GM23338 (cell line): ENCODE data around the gene SLC16A7. TPM values are rescaled to one million over a fixed set of nuclear protein-coding genes. Genes with fewer than 3 reads are reported as not detected.

ENCODE experiments used
- ATAC-seq: fragments of 200-7000 bp; cut with Tn5 transposase; 3 replicates; pipeline ENCODE4 v1.9.1; 2020
- DNase-seq: peaks from one replicate; pipeline ENCODE4 v3.0.0-alpha.2; 2015; ENCODE audit warnings: low spot score
- H2AFZ ChIP-seq: fragments of 200-600 bp; sonication (generic); 2 replicates; pipeline ENCODE4 v1.8.0; 2016; ENCODE audit warnings: antibody characterized with exemption, mild to moderate bottlenecking, moderate library complexity
- H3F3A ChIP-seq: fragments of 200-600 bp; sonication (generic); replicated peaks from 2 replicates; pipeline ENCODE4 v1.8.0; 2017; ENCODE audit warnings: antibody characterized with exemption, mixed run types, low read depth
- H3K27ac ChIP-seq: fragments of 200-600 bp; sonication (generic); 2 replicates; pipeline ENCODE4 v1.6.1; 2016; ENCODE audit warnings: low read depth
- H3K27me3 ChIP-seq: fragments of 200-600 bp; sonication (generic); 2 replicates; pipeline ENCODE4 v1.8.0; 2016; ENCODE audit warnings: mild to moderate bottlenecking, mixed run types, moderate library complexity; ENCODE audit not compliant: insufficient read depth
- H3K36me3 ChIP-seq: fragments of 200-600 bp; sonication (generic); 2 replicates; pipeline ENCODE4 v1.8.0; 2016; ENCODE audit warnings: mild to moderate bottlenecking; ENCODE audit not compliant: insufficient read depth
- H3K4me1 ChIP-seq: fragments of 200-600 bp; sonication (generic); 2 replicates; pipeline ENCODE4 v1.8.0; 2016; ENCODE audit warnings: mild to moderate bottlenecking, moderate library complexity; ENCODE audit not compliant: insufficient read depth
- H3K4me2 ChIP-seq: fragments of 200-600 bp; sonication (generic); 2 replicates; pipeline ENCODE4 v1.7.1; 2017; ENCODE audit warnings: mixed run types
- H3K4me3 ChIP-seq: fragments of 200-600 bp; sonication (generic); 2 replicates; pipeline ENCODE4 v1.6.1; 2016; ENCODE audit warnings: mixed run types
- H3K79me2 ChIP-seq: fragments of 200-600 bp; sonication (generic); replicated peaks from 2 replicates; pipeline ENCODE4 v1.8.0; 2017; ENCODE audit warnings: mild to moderate bottlenecking; ENCODE audit not compliant: insufficient read depth
- H3K9me2 ChIP-seq: fragments of 200-600 bp; sonication (generic); 2 replicates; pipeline ENCODE4 v1.8.0; 2017; ENCODE audit not compliant: insufficient read depth
- H4K20me1 ChIP-seq: fragments of 200-600 bp; sonication (generic); replicated peaks from 2 replicates; pipeline ENCODE4 v1.8.0; 2017; ENCODE audit warnings: mild to moderate bottlenecking; ENCODE audit not compliant: insufficient read depth
- H3K27ac Mint-ChIP-seq: 2 replicates; pipeline ENCODE4 v1.8.0; 2020; ENCODE audit warnings: inconsistent platforms, mild to moderate bottlenecking, moderate library complexity, mixed read lengths
- H3K27me3 Mint-ChIP-seq: 3 replicates; pipeline ENCODE4 v1.8.0; 2022; ENCODE audit warnings: low read depth, mild to moderate bottlenecking, moderate library complexity, mixed read lengths, inconsistent platforms; ENCODE audit not compliant: insufficient read depth, poor library complexity
- H3K36me3 Mint-ChIP-seq: 3 replicates; pipeline ENCODE4 v1.8.0; 2021; ENCODE audit warnings: low read depth, mild to moderate bottlenecking, inconsistent platforms, moderate library complexity, mixed read lengths
- H3K4me1 Mint-ChIP-seq: 3 replicates; pipeline ENCODE4 v1.8.0; 2020; ENCODE audit warnings: mild to moderate bottlenecking, inconsistent platforms, mixed read lengths
- H3K4me3 Mint-ChIP-seq: 3 replicates; pipeline ENCODE4 v1.8.0; 2021; ENCODE audit warnings: moderate library complexity, mild to moderate bottlenecking, inconsistent platforms, mixed read lengths
- H3K9me3 Mint-ChIP-seq: 3 replicates; pipeline ENCODE4 v1.8.0; 2020; ENCODE audit warnings: moderate library complexity, mild to moderate bottlenecking, inconsistent platforms, mixed read lengths
- CREB1 ChIP-seq: fragments of 250-450 bp; sonication (Bioruptor Pico); IDR thresholded peaks from 2 replicates; pipeline ENCODE4 v1.5.0; 2020; ENCODE audit warnings: low read depth, mild to moderate bottlenecking, moderate library complexity
- CTCF ChIP-seq, 2 experiments: fragments of 200-600 bp in 1 of 2; sonication (generic) in 1 of 2; conservative IDR thresholded peaks; 2 replicates each; pipeline versions ENCODE4 v1.5.1 to v1.6.1; 2016 to 2017; ENCODE audit warnings: antibody characterized with exemption in 2 of 2, low read depth in 2 of 2, mild to moderate bottlenecking in 2 of 2, moderate library complexity in 1 of 2
- ETS1 ChIP-seq: IDR thresholded peaks from 2 replicates; pipeline ENCODE4 v1.6.1; 2016; ENCODE audit warnings: antibody characterized with exemption
- EZH2 ChIP-seq: fragments of 200-600 bp; sonication (generic); IDR thresholded peaks from one replicate; pipeline ENCODE4 v1.8.0; 2017; ENCODE audit warnings: antibody characterized with exemption, mild to moderate bottlenecking, low read depth; ENCODE audit not compliant: unreplicated experiment
- EZH2phosphoT487 ChIP-seq: fragments of 200-600 bp; sonication (generic); IDR thresholded peaks from one replicate; pipeline ENCODE4 v1.8.1; 2018; ENCODE audit warnings: antibody characterized with exemption; ENCODE audit not compliant: unreplicated experiment
- JUNB ChIP-seq: IDR thresholded peaks from one replicate; pipeline ENCODE4 v1.6.1; 2016; ENCODE audit warnings: antibody characterized with exemption; ENCODE audit not compliant: unreplicated experiment
- NANOG ChIP-seq: IDR thresholded peaks from 2 replicates; pipeline ENCODE4 v1.6.1; 2016; ENCODE audit warnings: antibody characterized with exemption, borderline replicate concordance
- POLR2AphosphoS5 ChIP-seq: IDR thresholded peaks from 2 replicates; pipeline ENCODE4 v1.6.1; 2016; ENCODE audit warnings: antibody characterized with exemption, low read depth
- REST ChIP-seq: IDR thresholded peaks from one replicate; pipeline ENCODE4 v1.6.1; 2018; ENCODE audit warnings: antibody characterized with exemption; ENCODE audit not compliant: unreplicated experiment
- STAT1 ChIP-seq: IDR thresholded peaks from one replicate; pipeline ENCODE4 v1.6.1; 2016; ENCODE audit warnings: antibody characterized with exemption; ENCODE audit not compliant: unreplicated experiment
- ZNF114 ChIP-seq: fragments of 250-450 bp; sonication (Bioruptor Pico); IDR thresholded peaks from 2 replicates; pipeline ENCODE4 v1.5.0; 2020; ENCODE audit warnings: mild to moderate bottlenecking, moderate library complexity
- ZNF331 ChIP-seq: fragments of 250-450 bp; sonication (Bioruptor Pico); IDR thresholded peaks from 2 replicates; pipeline ENCODE4 v1.5.0; 2020; ENCODE audit warnings: low read depth, mild to moderate bottlenecking, moderate library complexity
- polyA plus RNA-seq: library from polyadenylated mRNA; unstranded; fragments of >200 nt; fragmentation: Nextera tagmentation; extraction: Ambion mirVana; gene quantifications from 2 replicates; pipeline ENCODE4 v1.2.1, GENCODE V29; 2016
- total RNA-seq: library from RNA; depleted of rRNA; stranded (reverse); fragments of >200 nt; shearing (Covaris generic); gene quantifications from 2 replicates; pipeline ENCODE4 v1.2.3, GENCODE V29; 2014
- TF ChIP-seq, protein P1 (sequence below): fragments of 250-450 bp; sonication (Bioruptor Pico); IDR thresholded peaks from 2 replicates; pipeline ENCODE4 v1.5.0; 2020; ENCODE audit warnings: mild to moderate bottlenecking, moderate library complexity

SLC16A7 gene
- total and polyA plus RNA-seq, 2 experiments from 2014 or later: 2.8 to 4.3 TPM

GRCh38 chr12:59744564-59744963 is 148.7 kb downstream of the SLC16A7 start:
- H3K4me3 Mint-ChIP-seq: no peak overlapping the region
- H3K27me3 Mint-ChIP-seq: no peaks in the 10 kb centered on the region
- Histone ChIP-seq H3K4me3 (no peak overlapping the region), H3F3A (no peaks in the 10 kb centered on the region), H3K4me2 (no peak overlapping the region), H2AFZ (no peak overlapping the region), H3K27me3 (no peaks in the 10 kb centered on the region), H3K79me2 (no peaks in the 10 kb centered on the region), H3K36me3 (no peaks in the 10 kb centered on the region; the same call in 1 of the 2 replicates), H3K4me1 (peaks cover 4% of the 10 kb centered on the region; the same call in 1 of the 2 replicates), H3K27ac (no peak overlapping the region), H3K9me2 (no peaks in the 10 kb centered on the region; the same call in 1 of the 2 replicates), H4K20me1 (no peaks in the 10 kb centered on the region)
- no peak overlapping the region; the same call in 1 of the 2 replicates for H3K27ac Mint-ChIP-seq
- DNase-seq: no peak
- H3K36me3 Mint-ChIP-seq: peaks cover 2% of the 10 kb centered on the region; the same call in 1 of the 3 replicates
- TF ChIP-seq NANOG (no peak), EZH2 (no peak), CREB1 (CRISPR knock-in tag) (no peak), ETS1 (no peak), ZNF114 (CRISPR knock-in tag) (no peak), POLR2AphosphoS5 (no peak), JUNB (no peak), STAT1 (no peak), CTCF (conservative IDR thresholded peaks at IDR 0.05; ENCODE audit: low read depth in 2 of 2) (no peak), REST (no peak), EZH2phosphoT487 (no peak), ZNF331 (no peak)
- TF ChIP-seq, protein P1, sequence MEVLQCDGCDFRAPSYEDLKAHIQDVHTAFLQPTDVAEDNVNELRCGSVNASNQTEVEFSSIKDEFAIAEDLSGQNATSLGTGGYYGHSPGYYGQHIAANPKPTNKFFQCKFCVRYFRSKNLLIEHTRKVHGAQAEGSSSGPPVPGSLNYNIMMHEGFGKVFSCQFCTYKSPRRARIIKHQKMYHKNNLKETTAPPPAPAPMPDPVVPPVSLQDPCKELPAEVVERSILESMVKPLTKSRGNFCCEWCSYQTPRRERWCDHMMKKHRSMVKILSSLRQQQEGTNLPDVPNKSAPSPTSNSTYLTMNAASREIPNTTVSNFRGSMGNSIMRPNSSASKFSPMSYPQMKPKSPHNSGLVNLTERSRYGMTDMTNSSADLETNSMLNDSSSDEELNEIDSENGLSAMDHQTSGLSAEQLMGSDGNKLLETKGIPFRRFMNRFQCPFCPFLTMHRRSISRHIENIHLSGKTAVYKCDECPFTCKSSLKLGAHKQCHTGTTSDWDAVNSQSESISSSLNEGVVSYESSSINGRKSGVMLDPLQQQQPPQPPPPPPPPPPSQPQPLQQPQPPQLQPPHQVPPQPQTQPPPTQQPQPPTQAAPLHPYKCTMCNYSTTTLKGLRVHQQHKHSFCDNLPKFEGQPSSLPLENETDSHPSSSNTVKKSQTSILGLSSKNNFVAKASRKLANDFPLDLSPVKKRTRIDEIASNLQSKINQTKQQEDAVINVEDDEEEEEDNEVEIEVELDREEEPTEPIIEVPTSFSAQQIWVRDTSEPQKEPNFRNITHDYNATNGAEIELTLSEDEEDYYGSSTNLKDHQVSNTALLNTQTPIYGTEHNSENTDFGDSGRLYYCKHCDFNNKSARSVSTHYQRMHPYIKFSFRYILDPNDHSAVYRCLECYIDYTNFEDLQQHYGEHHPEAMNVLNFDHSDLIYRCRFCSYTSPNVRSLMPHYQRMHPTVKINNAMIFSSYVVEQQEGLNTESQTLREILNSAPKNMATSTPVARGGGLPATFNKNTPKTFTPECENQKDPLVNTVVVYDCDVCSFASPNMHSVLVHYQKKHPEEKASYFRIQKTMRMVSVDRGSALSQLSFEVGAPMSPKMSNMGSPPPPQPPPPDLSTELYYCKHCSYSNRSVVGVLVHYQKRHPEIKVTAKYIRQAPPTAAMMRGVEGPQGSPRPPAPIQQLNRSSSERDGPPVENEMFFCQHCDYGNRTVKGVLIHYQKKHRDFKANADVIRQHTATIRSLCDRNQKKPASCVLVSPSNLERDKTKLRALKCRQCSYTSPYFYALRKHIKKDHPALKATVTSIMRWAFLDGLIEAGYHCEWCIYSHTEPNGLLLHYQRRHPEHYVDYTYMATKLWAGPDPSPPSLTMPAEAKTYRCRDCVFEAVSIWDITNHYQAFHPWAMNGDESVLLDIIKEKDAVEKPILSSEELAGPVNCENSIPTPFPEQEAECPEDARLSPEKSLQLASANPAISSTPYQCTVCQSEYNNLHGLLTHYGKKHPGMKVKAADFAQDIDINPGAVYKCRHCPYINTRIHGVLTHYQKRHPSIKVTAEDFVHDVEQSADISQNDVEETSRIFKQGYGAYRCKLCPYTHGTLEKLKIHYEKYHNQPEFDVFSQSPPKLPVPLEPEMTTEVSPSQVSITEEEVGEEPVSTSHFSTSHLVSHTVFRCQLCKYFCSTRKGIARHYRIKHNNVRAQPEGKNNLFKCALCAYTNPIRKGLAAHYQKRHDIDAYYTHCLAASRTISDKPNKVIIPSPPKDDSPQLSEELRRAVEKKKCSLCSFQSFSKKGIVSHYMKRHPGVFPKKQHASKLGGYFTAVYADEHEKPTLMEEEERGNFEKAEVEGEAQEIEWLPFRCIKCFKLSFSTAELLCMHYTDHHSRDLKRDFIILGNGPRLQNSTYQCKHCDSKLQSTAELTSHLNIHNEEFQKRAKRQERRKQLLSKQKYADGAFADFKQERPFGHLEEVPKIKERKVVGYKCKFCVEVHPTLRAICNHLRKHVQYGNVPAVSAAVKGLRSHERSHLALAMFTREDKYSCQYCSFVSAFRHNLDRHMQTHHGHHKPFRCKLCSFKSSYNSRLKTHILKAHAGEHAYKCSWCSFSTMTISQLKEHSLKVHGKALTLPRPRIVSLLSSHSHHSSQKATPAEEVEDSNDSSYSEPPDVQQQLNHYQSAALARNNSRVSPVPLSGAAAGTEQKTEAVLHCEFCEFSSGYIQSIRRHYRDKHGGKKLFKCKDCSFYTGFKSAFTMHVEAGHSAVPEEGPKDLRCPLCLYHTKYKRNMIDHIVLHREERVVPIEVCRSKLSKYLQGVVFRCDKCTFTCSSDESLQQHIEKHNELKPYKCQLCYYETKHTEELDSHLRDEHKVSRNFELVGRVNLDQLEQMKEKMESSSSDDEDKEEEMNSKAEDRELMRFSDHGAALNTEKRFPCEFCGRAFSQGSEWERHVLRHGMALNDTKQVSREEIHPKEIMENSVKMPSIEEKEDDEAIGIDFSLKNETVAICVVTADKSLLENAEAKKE (CRISPR knock-in tag): no peak
- no peak for ATAC-seq
- H3K4me1 Mint-ChIP-seq: peaks cover 5% of the 10 kb centered on the region; the same call in 1 of the 3 replicates
- peaks cover 3% of the 10 kb centered on the region for H3K9me3 Mint-ChIP-seq
